ENCODE data around the gene CYP2S1.

The CYP2S1 gene

GRCh38 chr19:41195675-41196497 lies 2.9 kb downstream of the CYP2S1 start:
- no peak for DNase-seq

GRCh38 chr19:41198559-41198958 lies 5.5 kb downstream of the CYP2S1 start:
- no peak for DNase-seq

GRCh38 chr19:41203371-41203770 lies 10.4 kb downstream of the CYP2S1 start:
- DNase-seq = no peak

GRCh38 chr19:41204338-41204737 lies 11.3 kb downstream of the CYP2S1 start:
- peak; percentile 80 for DNase-seq

- no peak for DNase-seq
Observed at GRCh38 chr19:41205995-41206394, 13.0 kb downstream of the CYP2S1 start.

GRCh38 chr19:41206456-41206855 lies 13.4 kb downstream of the CYP2S1 start:
- DNase-seq = no peak

GRCh38 chr19:41206926-41207750 lies 14.1 kb downstream of the CYP2S1 start:
- no peak for DNase-seq

GRCh38 chr19:41214161-41214560 lies 21.1 kb downstream of the CYP2S1 start:
- DNase-seq = no peak

GRCh38 chr19:41217741-41218140 lies 24.7 kb downstream of the CYP2S1 start:
- DNase-seq = no peak

GRCh38 chr19:41218249-41218614 lies 25.2 kb downstream of the CYP2S1 start:
- no peak for DNase-seq

- no peak for DNase-seq
Observed at GRCh38 chr19:41218615-41219507, 25.8 kb downstream of the CYP2S1 start, which contains the start of gene AXL. Gene AXL, plus strand, starts transcription at chr19:41219223. Its CDS starts 170 bp downstream, at chr19:41219393.

GRCh38 chr19:41219924-41220567 lies 27.0 kb downstream of the CYP2S1 start:
- no peak for DNase-seq

GRCh38 chr19:41220811-41221210 lies 27.8 kb downstream of the CYP2S1 start:
- no peak for DNase-seq

GRCh38 chr19:41221514-41222205 lies 28.6 kb downstream of the CYP2S1 start:
- no peak for DNase-seq

GRCh38 chr19:41222240-41222639 lies 29.2 kb downstream of the CYP2S1 start:
- DNase-seq = no peak

GRCh38 chr19:41223431-41224234 lies 30.6 kb downstream of the CYP2S1 start:
- no peak for DNase-seq

GRCh38 chr19:41224632-41225031 lies 31.6 kb downstream of the CYP2S1 start:
- no peak for DNase-seq

- DNase-seq = peak; percentile 31
Observed at GRCh38 chr19:41225238-41226052, 32.4 kb downstream of the CYP2S1 start.

- DNase-seq = peak; percentile 55
Observed at GRCh38 chr19:41226053-41226873, 33.2 kb downstream of the CYP2S1 start.
